T-helper 1 cell treated with Interleukin-12 subunit alpha and Interleukin-12 subunit beta and Interleukin-4 antibody, amounts not matched to agents 30 μg/mL and 1 μg/mL, for 36 hours (primary cell): ENCODE data around the gene FERMT1.

Experiments used
- H3K27ac Mint-ChIP-seq: one replicate; pipeline ENCODE4 v1.8.0; 2021; ENCODE audit warnings: mild to moderate bottlenecking, mixed read lengths
- H3K27me3 Mint-ChIP-seq: one replicate; pipeline ENCODE4 v1.8.0; 2021; ENCODE audit warnings: low read depth, mixed read lengths
- H3K36me3 Mint-ChIP-seq: one replicate; pipeline ENCODE4 v1.8.0; 2021; ENCODE audit warnings: low read depth, mixed read lengths
- H3K4me1 Mint-ChIP-seq: one replicate; pipeline ENCODE4 v1.8.0; 2021; ENCODE audit warnings: low read depth, mixed read lengths
- H3K4me3 Mint-ChIP-seq: one replicate; pipeline ENCODE4 v1.8.0; 2021; ENCODE audit warnings: mild to moderate bottlenecking, moderate library complexity, mixed read lengths
- H3K9me3 Mint-ChIP-seq: one replicate; pipeline ENCODE4 v1.8.0; 2021; ENCODE audit warnings: mixed read lengths

FERMT1 gene

GRCh38 chr20:6122873-6123648 lies at the start of gene FERMT1:
Gene FERMT1 (minus strand): TSS chr20:6123030. CDS start chr20:6119554, 3,476 bp downstream.
- Mint-ChIP-seq H3K27me3 (peaks cover 32% of the 10 kb centered on the region), H3K4me1 (peaks cover 3% of the 10 kb centered on the region), H3K9me3 (no peaks in the 10 kb centered on the region)

GRCh38 chr20:6169251-6169650 lies 46.4 kb upstream of the FERMT1 start:
- Mint-ChIP-seq H3K27ac (no peak overlapping the region), H3K36me3 (no peaks in the 10 kb centered on the region), H3K9me3 (peaks cover 3% of the 10 kb centered on the region), H3K27me3 (no peaks in the 10 kb centered on the region), H3K4me3 (no peak overlapping the region), H3K4me1 (no peaks in the 10 kb centered on the region)

More at GRCh38 chr20:6122873-6123648, at the start of gene FERMT1:
- Mint-ChIP-seq H3K27ac (no peak within 1 kb of the TSS), H3K36me3 (no peaks in the 10 kb centered on the region), H3K4me3 (peak within 1 kb of the TSS; percentile 48)

GRCh38 chr20:6168204-6168603 lies 45.4 kb upstream of the FERMT1 start:
- H3K9me3 Mint-ChIP-seq, result peaks cover 3% of the 10 kb centered on the region
- H3K4me3 Mint-ChIP-seq, result no peak overlapping the region
- no peak overlapping the region for H3K27ac Mint-ChIP-seq
- no peaks in the 10 kb centered on the region for H3K36me3 Mint-ChIP-seq
- H3K4me1 Mint-ChIP-seq, result no peaks in the 10 kb centered on the region
- no peaks in the 10 kb centered on the region for H3K27me3 Mint-ChIP-seq

GRCh38 chr20:6165346-6165745 lies 42.5 kb upstream of the FERMT1 start:
- Mint-ChIP-seq H3K36me3 (no peaks in the 10 kb centered on the region), H3K27me3 (no peaks in the 10 kb centered on the region), H3K27ac (no peak overlapping the region), H3K4me1 (no peaks in the 10 kb centered on the region), H3K9me3 (no peaks in the 10 kb centered on the region), H3K4me3 (no peak overlapping the region)

- no peak overlapping the region for H3K27ac Mint-ChIP-seq
These were observed 41.9 kb upstream of the FERMT1 start for GRCh38 chr20:6164421-6165341.

GRCh38 chr20:6160736-6161135 lies 37.9 kb upstream of the FERMT1 start:
- H3K9me3 Mint-ChIP-seq, result peaks cover 5% of the 10 kb centered on the region
- H3K27ac Mint-ChIP-seq, result no peak overlapping the region
- H3K27me3 Mint-ChIP-seq, result peaks cover 5% of the 10 kb centered on the region
- no peaks in the 10 kb centered on the region for H3K36me3 Mint-ChIP-seq
- no peak overlapping the region for H3K4me3 Mint-ChIP-seq
- H3K4me1 Mint-ChIP-seq, result no peaks in the 10 kb centered on the region

More at GRCh38 chr20:6164421-6165341, 41.9 kb upstream of the FERMT1 start:
- H3K4me1 Mint-ChIP-seq, result no peaks in the 10 kb centered on the region
- H3K4me3 Mint-ChIP-seq, result no peak overlapping the region
- no peaks in the 10 kb centered on the region for H3K27me3 Mint-ChIP-seq
- no peaks in the 10 kb centered on the region for H3K36me3 Mint-ChIP-seq
- no peaks in the 10 kb centered on the region for H3K9me3 Mint-ChIP-seq

GRCh38 chr20:6157345-6157744 lies 34.5 kb upstream of the FERMT1 start:
- Mint-ChIP-seq H3K4me1 (no peaks in the 10 kb centered on the region), H3K27me3 (peaks cover 9% of the 10 kb centered on the region), H3K36me3 (no peaks in the 10 kb centered on the region), H3K4me3 (no peak overlapping the region), H3K27ac (no peak overlapping the region), H3K9me3 (peaks cover 5% of the 10 kb centered on the region)

- Mint-ChIP-seq H3K36me3 (no peaks in the 10 kb centered on the region), H3K27me3 (peaks cover 9% of the 10 kb centered on the region), H3K9me3 (peaks cover 5% of the 10 kb centered on the region), H3K4me1 (no peaks in the 10 kb centered on the region), H3K4me3 (no peak overlapping the region), H3K27ac (no peak overlapping the region)
These were observed 29.9 kb upstream of the FERMT1 start for GRCh38 chr20:6152777-6153176.

- Mint-ChIP-seq H3K4me3 (no peak overlapping the region), H3K27me3 (no peaks in the 10 kb centered on the region), H3K9me3 (no peaks in the 10 kb centered on the region), H3K36me3 (no peaks in the 10 kb centered on the region), H3K4me1 (no peaks in the 10 kb centered on the region), H3K27ac (no peak overlapping the region)
These were observed 25.2 kb upstream of the FERMT1 start for GRCh38 chr20:6148073-6148472.

GRCh38 chr20:6142348-6142993 lies 19.6 kb upstream of the FERMT1 start:
- Mint-ChIP-seq H3K36me3 (no peaks in the 10 kb centered on the region), H3K9me3 (no peaks in the 10 kb centered on the region)

GRCh38 chr20:6140947-6141346 lies 18.1 kb upstream of the FERMT1 start:
- peaks cover 2% of the 10 kb centered on the region for H3K4me1 Mint-ChIP-seq
- no peak overlapping the region for H3K4me3 Mint-ChIP-seq
- no peaks in the 10 kb centered on the region for H3K9me3 Mint-ChIP-seq
- no peaks in the 10 kb centered on the region for H3K27me3 Mint-ChIP-seq
- H3K36me3 Mint-ChIP-seq, result no peaks in the 10 kb centered on the region
- H3K27ac Mint-ChIP-seq, result no peak overlapping the region

More at GRCh38 chr20:6142348-6142993, 19.6 kb upstream of the FERMT1 start:
- no peak overlapping the region for H3K27ac Mint-ChIP-seq
- no peaks in the 10 kb centered on the region for H3K27me3 Mint-ChIP-seq
- H3K4me1 Mint-ChIP-seq, result peaks cover 2% of the 10 kb centered on the region
- no peak overlapping the region for H3K4me3 Mint-ChIP-seq

GRCh38 chr20:6135347-6135746 lies 12.5 kb upstream of the FERMT1 start:
- Mint-ChIP-seq H3K4me1 (no peaks in the 10 kb centered on the region), H3K4me3 (no peak overlapping the region), H3K27ac (no peak overlapping the region), H3K36me3 (no peaks in the 10 kb centered on the region), H3K9me3 (no peaks in the 10 kb centered on the region), H3K27me3 (no peaks in the 10 kb centered on the region)

GRCh38 chr20:6134592-6134991 lies 11.8 kb upstream of the FERMT1 start:
- H3K27me3 Mint-ChIP-seq, result no peaks in the 10 kb centered on the region
- H3K4me3 Mint-ChIP-seq, result no peak overlapping the region
- H3K4me1 Mint-ChIP-seq, result no peaks in the 10 kb centered on the region
- H3K27ac Mint-ChIP-seq, result no peak overlapping the region
- no peaks in the 10 kb centered on the region for H3K9me3 Mint-ChIP-seq
- H3K36me3 Mint-ChIP-seq, result no peaks in the 10 kb centered on the region

- Mint-ChIP-seq H3K4me3 (no peak overlapping the region), H3K4me1 (no peaks in the 10 kb centered on the region), H3K9me3 (no peaks in the 10 kb centered on the region), H3K27ac (no peak overlapping the region), H3K27me3 (peaks cover under 1% of the 10 kb centered on the region), H3K36me3 (no peaks in the 10 kb centered on the region)
These were observed 7.2 kb upstream of the FERMT1 start for GRCh38 chr20:6130045-6130444.
